Retinal pigment epithelial cell (primary cell): ENCODE results near the gene ADARB2.

ENCODE experiments used
- DNase-seq: peaks from one replicate; pipeline ENCODE4 v3.0.0-alpha.2; 2010; ENCODE audit warnings: low read depth
- H3K4me3 ChIP-seq: 2 replicates; pipeline ENCODE4 v1.5.1; 2011; ENCODE audit warnings: mild to moderate bottlenecking, low read length, control low read depth, moderate library complexity
- CTCF ChIP-seq: conservative IDR thresholded peaks from 2 replicates; pipeline ENCODE4 v1.5.1; 2011; ENCODE audit warnings: low read depth, low read length, control low read depth, inconsistent platforms

ADARB2 gene

GRCh38 chr10:1179346-1180070 is 557.8 kb downstream of the ADARB2 start:
- no peak for DNase-seq
- TF ChIP-seq CTCF, result no peak
- H3K4me3 ChIP-seq, result no peak overlapping the region

DNA sequence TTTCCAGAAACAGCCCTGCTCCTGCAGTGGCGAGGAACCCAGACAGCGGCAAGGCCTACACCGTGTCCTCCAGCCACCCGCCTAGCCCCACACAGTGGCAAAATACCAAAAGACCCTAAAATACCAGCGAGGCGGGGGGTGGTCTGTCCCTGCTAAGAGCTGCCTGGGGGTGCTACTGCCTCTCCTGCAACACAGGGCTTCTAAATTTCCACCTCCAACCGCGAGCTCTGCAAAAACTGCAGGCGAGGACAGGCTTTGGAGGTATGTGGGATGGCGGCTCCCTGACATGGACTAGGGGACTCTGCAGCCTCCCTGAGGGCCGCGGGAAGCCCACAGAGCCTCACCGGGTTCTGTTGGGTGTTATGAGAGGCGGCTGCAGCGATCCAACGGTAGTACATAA is 558.8 kb downstream of the ADARB2 start:
- no peak for TF ChIP-seq CTCF
- H3K4me3 ChIP-seq, result no peak overlapping the region
- no peak for DNase-seq

DNA sequence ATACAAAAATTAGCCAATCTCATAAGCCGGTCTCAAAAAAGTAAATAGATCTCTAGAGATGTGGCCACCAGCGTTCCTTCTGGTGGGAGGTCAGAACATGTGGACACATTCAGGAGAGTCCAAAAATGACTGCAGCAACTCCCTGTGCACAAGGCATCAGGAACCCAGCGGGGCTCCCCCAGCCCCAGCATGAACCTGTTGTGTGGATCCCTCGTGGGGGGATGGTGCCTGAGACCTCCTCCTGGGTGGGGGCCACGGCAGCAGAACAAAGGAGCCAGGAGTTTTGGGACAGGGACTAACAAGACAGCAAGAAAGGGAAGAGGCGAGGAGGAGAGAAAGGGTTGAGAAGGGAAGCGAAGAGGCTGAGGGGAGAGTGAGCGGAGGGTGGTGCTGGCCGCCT is 559.4 kb downstream of the ADARB2 start:
- TF ChIP-seq CTCF, result no peak
- no peak for DNase-seq
- no peak overlapping the region for H3K4me3 ChIP-seq

GRCh38 chr10:1175956-1176565 is 561.3 kb downstream of the ADARB2 start:
- TF ChIP-seq CTCF, result no peak
- no peak for DNase-seq
- no peak overlapping the region for H3K4me3 ChIP-seq

DNA sequence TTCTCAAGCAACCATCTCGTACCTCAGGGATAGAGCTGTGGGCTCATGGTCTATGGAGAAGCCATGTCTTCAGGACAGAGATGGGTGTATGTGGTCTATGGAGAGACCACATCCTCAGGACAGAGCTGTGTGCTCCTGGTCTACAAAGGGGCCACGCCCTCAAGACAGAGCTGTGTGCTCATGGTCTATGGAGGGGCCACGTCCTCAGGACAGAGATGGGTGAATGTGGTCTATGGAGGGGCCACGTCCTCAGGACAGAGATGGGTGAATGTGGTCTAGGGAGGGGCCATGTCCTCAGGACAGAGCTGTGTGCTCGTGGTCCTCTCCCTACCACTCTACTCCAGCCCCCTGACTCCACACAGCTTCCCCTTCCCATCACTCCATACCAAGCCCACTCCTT is 563.3 kb downstream of the ADARB2 start:
- H3K4me3 ChIP-seq, result no peak overlapping the region
- TF ChIP-seq CTCF, result no peak
- no peak for DNase-seq

DNA sequence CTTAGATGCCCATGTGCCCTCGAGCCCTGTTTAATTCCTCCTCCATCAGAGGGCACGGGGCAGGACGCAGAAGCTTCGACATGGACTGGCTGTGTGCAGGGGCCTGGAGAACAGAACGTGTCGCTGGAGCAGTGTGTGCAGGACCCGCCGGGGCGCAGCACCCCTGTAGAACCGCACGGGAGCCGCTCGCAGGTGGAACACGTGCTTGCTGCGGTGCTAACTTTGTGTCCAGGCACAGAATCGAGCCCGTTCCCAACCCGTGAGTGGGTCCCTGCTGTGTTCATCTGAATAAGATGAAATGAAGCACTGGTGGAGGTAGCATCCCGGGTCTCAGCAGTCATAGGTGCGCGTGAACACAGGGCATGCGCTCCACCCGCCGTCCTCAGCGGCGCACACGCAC is 564.2 kb downstream of the ADARB2 start:
- DNase-seq, result no peak
- no peak for TF ChIP-seq CTCF

More for the DNA sequence above, 564.2 kb downstream of the ADARB2 start:
- H3K4me3 ChIP-seq, result no peak overlapping the region
